ENCODE results near the gene MLH3.

The MLH3 gene

DNA sequence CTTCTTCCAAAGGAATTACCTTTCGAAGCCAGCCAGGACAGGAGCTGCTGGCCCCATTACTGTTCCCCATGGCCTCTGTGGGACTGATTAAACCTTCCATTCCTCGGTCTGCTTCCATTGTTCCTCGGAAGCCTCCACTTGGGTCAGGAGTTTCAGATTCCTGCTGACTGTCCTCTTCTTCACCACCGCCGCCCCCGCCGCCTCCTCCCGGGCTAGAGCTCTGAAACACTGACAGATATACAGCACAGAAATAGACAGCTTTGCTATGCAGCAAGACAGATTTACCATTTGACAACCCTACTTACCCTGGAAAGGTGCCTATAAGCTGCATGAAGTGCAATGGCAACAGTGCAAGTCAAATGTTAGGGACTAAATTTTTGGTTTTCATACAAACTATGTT is 40.0 kb upstream of the MLH3 start:
- H3K4me3 ChIP-seq (ENCODE audit: control insufficient read depth in 1 of 7, extremely low read depth in 1 of 7, insufficient read depth in 4 of 7, low read depth in 2 of 7, low read length in 6 of 7) = no peak overlapping the region
- CTCF ChIA-PET = interaction anchor here (0.8 to 6.9 kb wide), 8 partner anchors 9 to 230 kb away, joined by 3 to 86 read pairs (median 30); no protein-coding TSS in a partner anchor
- H3K27me3 ChIP-seq (replicated peaks in 2 of 5; ENCODE audit: control insufficient read depth in 4 of 5, insufficient read depth in 5 of 5, low read length in 4 of 5) = no peaks in the 10 kb centered on the region
- peak overlapping the region in 1 of 2 experiments; percentile 34 for H3K27ac ChIP-seq (ENCODE audit: insufficient read depth in 1 of 2, low read depth in 1 of 2, low read length in 2 of 2, poor library complexity in 1 of 2, severe bottlenecking in 2 of 2)
- DNase-seq = no peak
- WGBS (ENCODE audit: insufficient coverage) = 100% methylated on average over 4 of the region's 8 CpGs
- no peaks in the 10 kb centered on the region for H3K9me3 ChIP-seq (ENCODE audit: control extremely low read depth in 1 of 5, control insufficient read depth in 4 of 5, insufficient read depth in 2 of 5, low read depth in 1 of 5, low read length in 4 of 5)
- H3K36me3 ChIP-seq (ENCODE audit: control insufficient read depth in 4 of 4, insufficient read depth in 4 of 4, low read length in 3 of 4) = peaks cover 9 to 69% (median 43%) of the 10 kb centered on the region in 4 experiments
- POLR2A ChIA-PET = no interaction called here
- no peaks in the 10 kb centered on the region for H3K4me1 ChIP-seq (ENCODE audit: control extremely low read depth in 1 of 4, control insufficient read depth in 4 of 4, insufficient read depth in 4 of 4, low read length in 3 of 4)

DNA sequence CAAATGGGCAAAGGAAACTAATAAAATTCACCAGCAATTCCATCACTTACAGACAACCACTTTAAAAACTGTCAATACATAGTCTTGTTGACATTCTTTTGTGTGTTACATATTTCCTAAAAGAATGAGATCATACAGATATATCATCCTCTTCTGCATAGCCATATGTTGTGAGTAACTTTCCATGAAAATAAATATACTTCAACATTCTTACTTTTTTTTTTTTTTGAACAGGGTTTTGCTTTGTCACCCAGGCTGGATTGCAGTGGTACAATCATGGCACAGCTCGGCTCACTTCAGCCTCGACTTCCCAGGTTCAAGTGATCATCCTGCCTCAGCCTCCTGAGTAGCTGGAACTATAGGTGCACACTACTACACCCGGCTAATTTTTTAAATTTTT is 39.1 kb upstream of the MLH3 start:
- H3K4me3 ChIP-seq (ENCODE audit: control insufficient read depth in 1 of 7, extremely low read depth in 1 of 7, insufficient read depth in 4 of 7, low read depth in 2 of 7, low read length in 6 of 7) = no peak overlapping the region
- ChIA-PET CTCF (interaction anchor here (0.7 to 6.9 kb wide), 8 partner anchors 10 to 229 kb away, joined by 3 to 86 read pairs (median 30); no protein-coding TSS in a partner anchor), POLR2A (no interaction called here)
- no peak overlapping the region for H3K27ac ChIP-seq (ENCODE audit: insufficient read depth in 1 of 2, low read depth in 1 of 2, low read length in 2 of 2, poor library complexity in 1 of 2, severe bottlenecking in 2 of 2)
- no peak for DNase-seq
- no peaks in the 10 kb centered on the region for H3K9me3 ChIP-seq (ENCODE audit: control extremely low read depth in 1 of 5, control insufficient read depth in 4 of 5, insufficient read depth in 2 of 5, low read depth in 1 of 5, low read length in 4 of 5)
- H3K27me3 ChIP-seq (replicated peaks in 2 of 5; ENCODE audit: control insufficient read depth in 4 of 5, insufficient read depth in 5 of 5, low read length in 4 of 5) = no peaks in the 10 kb centered on the region
- WGBS (ENCODE audit: insufficient coverage) = 100% methylated on average over 3 of the region's 3 CpGs
- peaks cover 9 to 67% (median 40%) of the 10 kb centered on the region in 4 experiments for H3K36me3 ChIP-seq (ENCODE audit: control insufficient read depth in 4 of 4, insufficient read depth in 4 of 4, low read length in 3 of 4)
- no peaks in the 10 kb centered on the region for H3K4me1 ChIP-seq (ENCODE audit: control extremely low read depth in 1 of 4, control insufficient read depth in 4 of 4, insufficient read depth in 4 of 4, low read length in 3 of 4)

DNA sequence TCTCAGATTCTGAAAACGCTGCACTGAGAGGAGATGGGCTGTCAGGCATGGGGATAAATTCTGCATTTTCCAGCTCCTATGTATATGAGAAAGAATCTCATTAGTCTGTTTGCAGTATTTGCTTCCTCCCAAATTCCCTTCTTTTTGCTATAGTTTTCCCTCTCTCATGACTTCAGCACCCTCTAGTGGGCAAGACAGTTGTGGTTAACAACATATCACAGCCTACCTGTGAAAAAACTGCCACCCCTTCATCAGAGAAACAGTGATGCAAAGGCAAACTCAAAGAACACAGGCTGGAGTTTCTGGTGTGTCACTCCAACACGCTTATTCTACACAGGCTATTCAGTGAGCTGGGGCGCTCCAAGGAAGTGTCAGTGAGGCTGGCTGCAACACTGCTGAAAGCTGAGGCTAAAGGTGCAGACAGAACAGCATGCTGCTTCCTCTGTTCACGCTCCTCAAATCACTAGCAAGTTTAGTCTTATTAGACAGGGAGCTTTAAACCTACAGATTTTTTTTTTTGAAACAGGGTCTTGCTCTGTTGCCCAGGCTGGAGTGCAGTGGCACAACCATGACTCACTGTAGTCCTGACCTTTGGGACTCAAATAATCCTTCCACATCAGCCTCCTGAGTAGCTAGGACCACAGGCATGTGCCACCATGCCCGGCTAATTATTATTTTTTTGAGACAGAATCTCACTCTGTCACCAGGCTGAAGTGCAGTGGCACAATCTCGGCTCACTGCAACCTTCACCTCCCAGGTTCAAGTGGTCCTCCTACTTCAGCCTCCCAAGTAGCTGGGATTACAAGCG is 37.5 kb upstream of the MLH3 start:
- H3K27me3 ChIP-seq (replicated peaks in 2 of 5; ENCODE audit: control insufficient read depth in 4 of 5, insufficient read depth in 5 of 5, low read length in 4 of 5) = no peaks in the 10 kb centered on the region
- no peak overlapping the region for H3K4me3 ChIP-seq (ENCODE audit: control insufficient read depth in 1 of 7, extremely low read depth in 1 of 7, insufficient read depth in 4 of 7, low read depth in 2 of 7, low read length in 6 of 7)
- H3K27ac ChIP-seq (ENCODE audit: insufficient read depth in 1 of 2, low read depth in 1 of 2, low read length in 2 of 2, poor library complexity in 1 of 2, severe bottlenecking in 2 of 2) = no peak overlapping the region
- no peaks in the 10 kb centered on the region for H3K9me3 ChIP-seq (ENCODE audit: control extremely low read depth in 1 of 5, control insufficient read depth in 4 of 5, insufficient read depth in 2 of 5, low read depth in 1 of 5, low read length in 4 of 5)
- no peaks in the 10 kb centered on the region for H3K4me1 ChIP-seq (ENCODE audit: control extremely low read depth in 1 of 4, control insufficient read depth in 4 of 4, insufficient read depth in 4 of 4, low read length in 3 of 4)
- H3K36me3 ChIP-seq (ENCODE audit: control insufficient read depth in 4 of 4, insufficient read depth in 4 of 4, low read length in 3 of 4) = peaks cover 16 to 67% (median 40%) of the 10 kb centered on the region in 4 experiments
- ChIA-PET POLR2A (no interaction called here), CTCF (interaction anchor here (0.6 to 6.9 kb wide), 47 partner anchors 8 to 479 kb away, joined by 3 to 86 read pairs (median 5); partner anchors contain the start of genes ACYP1, EIF2B2, PROX2 and RPS6KL1)
- WGBS (ENCODE audit: insufficient coverage) = 90% methylated on average over 6 of the region's 7 CpGs
- peak; percentile 50 to 71 (median 64) for DNase-seq

DNA sequence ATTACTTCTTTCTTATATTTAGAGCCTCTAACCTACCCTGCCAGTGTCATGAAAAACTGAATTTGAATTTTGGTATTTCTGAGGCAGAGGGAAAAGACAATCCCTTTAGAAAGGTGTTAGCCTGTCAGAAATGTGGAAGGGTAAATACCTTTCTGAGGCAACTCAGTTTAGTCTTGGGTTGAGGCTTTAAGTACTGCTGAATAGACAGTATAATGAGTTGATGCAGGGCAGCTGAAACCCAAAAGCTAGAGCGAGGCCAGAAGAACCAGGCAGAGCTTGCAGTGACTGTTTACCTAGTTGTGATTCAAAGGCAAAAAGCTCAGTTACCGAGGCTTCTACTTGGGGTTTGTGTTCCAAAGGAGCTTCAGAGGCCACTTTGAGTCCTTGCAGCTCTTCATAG is 36.9 kb upstream of the MLH3 start:
- Histone ChIP-seq H3K36me3 (ENCODE audit: control insufficient read depth in 4 of 4, insufficient read depth in 4 of 4, low read length in 3 of 4) (peaks cover 16 to 68% (median 41%) of the 10 kb centered on the region in 4 experiments), H3K4me1 (ENCODE audit: control extremely low read depth in 1 of 4, control insufficient read depth in 4 of 4, insufficient read depth in 4 of 4, low read length in 3 of 4) (no peaks in the 10 kb centered on the region), H3K9me3 (ENCODE audit: control extremely low read depth in 1 of 5, control insufficient read depth in 4 of 5, insufficient read depth in 2 of 5, low read depth in 1 of 5, low read length in 4 of 5) (no peaks in the 10 kb centered on the region), H3K4me3 (ENCODE audit: control insufficient read depth in 1 of 7, extremely low read depth in 1 of 7, insufficient read depth in 4 of 7, low read depth in 2 of 7, low read length in 6 of 7) (no peak overlapping the region), H3K27ac (ENCODE audit: insufficient read depth in 1 of 2, low read depth in 1 of 2, low read length in 2 of 2, poor library complexity in 1 of 2, severe bottlenecking in 2 of 2) (no peak overlapping the region), H3K27me3 (replicated peaks in 2 of 5; ENCODE audit: control insufficient read depth in 4 of 5, insufficient read depth in 5 of 5, low read length in 4 of 5) (no peaks in the 10 kb centered on the region)
- 100% methylated on average over 2 of the region's 2 CpGs for WGBS (ENCODE audit: insufficient coverage)
- no peak for DNase-seq
- POLR2A ChIA-PET = no interaction called here
- CTCF ChIA-PET = interaction anchor here (0.6 to 6.9 kb wide), 43 partner anchors 9 to 479 kb away, joined by 3 to 86 read pairs (median 6); partner anchors contain the start of genes ACYP1, EIF2B2, PROX2 and RPS6KL1

DNA sequence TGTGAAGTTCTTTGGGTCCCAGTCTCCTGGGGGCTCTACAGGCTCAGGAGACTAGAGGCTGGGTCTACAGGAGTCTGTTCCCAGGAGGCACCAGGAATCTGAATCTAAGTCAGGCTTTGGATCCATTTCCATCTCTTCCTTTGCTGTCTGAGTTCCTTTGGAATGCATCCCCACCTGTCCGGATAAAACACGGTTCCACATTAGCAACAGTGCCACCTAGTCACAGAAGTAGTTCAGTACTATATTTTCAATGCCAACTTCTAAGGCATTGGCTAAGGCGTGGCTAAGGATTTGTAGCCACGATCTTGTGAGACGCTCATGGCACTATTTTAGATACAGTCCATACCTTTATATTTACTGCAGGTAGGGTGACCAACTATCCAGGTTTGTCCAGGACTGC is 33.2 kb upstream of the MLH3 start:
- Histone ChIP-seq H3K27ac (ENCODE audit: insufficient read depth in 1 of 2, low read depth in 1 of 2, low read length in 2 of 2, poor library complexity in 1 of 2, severe bottlenecking in 2 of 2) (no peak overlapping the region), H3K4me3 (ENCODE audit: control insufficient read depth in 1 of 7, extremely low read depth in 1 of 7, insufficient read depth in 4 of 7, low read depth in 2 of 7, low read length in 6 of 7) (no peak overlapping the region), H3K9me3 (ENCODE audit: control extremely low read depth in 1 of 5, control insufficient read depth in 4 of 5, insufficient read depth in 2 of 5, low read depth in 1 of 5, low read length in 4 of 5) (no peaks in the 10 kb centered on the region), H3K4me1 (ENCODE audit: control extremely low read depth in 1 of 4, control insufficient read depth in 4 of 4, insufficient read depth in 4 of 4, low read length in 3 of 4) (no peaks in the 10 kb centered on the region), H3K27me3 (replicated peaks in 2 of 5; ENCODE audit: control insufficient read depth in 4 of 5, insufficient read depth in 5 of 5, low read length in 4 of 5) (no peaks in the 10 kb centered on the region), H3K36me3 (ENCODE audit: control insufficient read depth in 4 of 4, insufficient read depth in 4 of 4, low read length in 3 of 4) (peaks cover 18 to 63% (median 44%) of the 10 kb centered on the region in 4 experiments)
- POLR2A ChIA-PET = no interaction called here
- no peak for DNase-seq
- WGBS (ENCODE audit: insufficient coverage) = 89% methylated on average over 5 of the region's 5 CpGs
- CTCF ChIA-PET = interaction anchor here (0.7 to 1.1 kb wide), 2 partner anchors 62 to 223 kb away, joined by 3 to 4 read pairs; no protein-coding TSS in a partner anchor

DNA sequence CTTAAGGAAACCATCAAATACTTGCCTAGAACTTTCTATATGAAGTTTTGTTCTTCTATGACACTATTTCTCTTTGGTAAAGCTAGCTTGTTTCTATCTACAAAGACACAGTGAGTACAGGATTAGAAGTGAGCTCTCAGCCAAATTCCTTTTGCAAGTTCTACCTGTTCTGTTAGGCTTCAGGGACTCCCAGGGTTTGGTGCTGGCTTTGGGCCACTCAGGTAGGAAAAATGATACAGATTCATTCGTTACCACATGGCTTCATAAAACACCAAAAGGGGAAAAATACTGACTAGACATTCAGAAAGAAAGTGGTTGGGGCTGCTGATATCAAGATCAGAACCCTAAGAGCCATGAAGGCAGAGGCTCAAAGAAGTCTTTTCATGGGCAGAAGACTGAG is 32.0 kb upstream of the MLH3 start:
- ChIA-PET POLR2A (no interaction called here), CTCF (interaction anchor here (1.0 to 1.7 kb wide), 4 partner anchors 22 to 175 kb away, joined by 3 to 5 read pairs (median 3); no protein-coding TSS in a partner anchor)
- no peaks in the 10 kb centered on the region for H3K27me3 ChIP-seq (replicated peaks in 2 of 5; ENCODE audit: control insufficient read depth in 4 of 5, insufficient read depth in 5 of 5, low read length in 4 of 5)
- no peaks in the 10 kb centered on the region for H3K9me3 ChIP-seq (ENCODE audit: control extremely low read depth in 1 of 5, control insufficient read depth in 4 of 5, insufficient read depth in 2 of 5, low read depth in 1 of 5, low read length in 4 of 5)
- no peak for DNase-seq
- no peaks in the 10 kb centered on the region for H3K4me1 ChIP-seq (ENCODE audit: control extremely low read depth in 1 of 4, control insufficient read depth in 4 of 4, insufficient read depth in 4 of 4, low read length in 3 of 4)
- no peak overlapping the region for H3K4me3 ChIP-seq (ENCODE audit: control insufficient read depth in 1 of 7, extremely low read depth in 1 of 7, insufficient read depth in 4 of 7, low read depth in 2 of 7, low read length in 6 of 7)
- peaks cover 17 to 61% (median 41%) of the 10 kb centered on the region in 4 experiments for H3K36me3 ChIP-seq (ENCODE audit: control insufficient read depth in 4 of 4, insufficient read depth in 4 of 4, low read length in 3 of 4)
- WGBS (ENCODE audit: insufficient coverage) = 91% methylated on average over 1 of the region's 1 CpG
- H3K27ac ChIP-seq (ENCODE audit: insufficient read depth in 1 of 2, low read depth in 1 of 2, low read length in 2 of 2, poor library complexity in 1 of 2, severe bottlenecking in 2 of 2) = no peak overlapping the region

DNA sequence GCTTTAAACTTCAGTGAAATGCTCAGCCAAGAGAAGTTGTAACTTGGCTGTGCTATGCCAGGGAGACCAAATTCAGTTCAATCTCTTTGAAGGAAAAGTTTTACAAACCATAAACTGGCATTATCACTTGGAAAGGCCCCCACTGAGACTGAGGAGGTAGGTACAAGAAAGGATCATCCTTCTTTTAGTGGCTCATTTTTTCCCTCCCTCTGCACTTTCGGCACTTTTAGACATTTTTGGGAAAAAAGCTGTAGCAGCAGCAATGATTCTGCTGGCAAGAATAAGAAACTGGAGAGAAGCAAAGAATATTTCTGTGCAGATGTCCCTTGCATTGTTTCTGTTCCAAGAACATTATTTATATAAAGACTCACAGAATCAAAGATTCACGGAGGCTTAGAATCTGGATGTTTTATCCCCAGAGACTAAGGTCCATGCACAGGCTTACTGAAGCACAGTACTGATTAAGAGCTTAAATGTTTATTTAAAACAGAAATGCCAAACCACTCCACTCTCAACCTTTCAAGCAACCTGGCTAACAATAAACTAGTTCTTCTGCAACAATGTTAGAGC is 30.5 kb upstream of the MLH3 start:
- no CpG with 5 or more reads among the region's 2 CpGs for WGBS (ENCODE audit: insufficient coverage)
- no peak overlapping the region for H3K4me3 ChIP-seq (ENCODE audit: control insufficient read depth in 1 of 7, extremely low read depth in 1 of 7, insufficient read depth in 4 of 7, low read depth in 2 of 7, low read length in 6 of 7)
- CTCF ChIA-PET = interaction anchor here (1.0 kb wide), 1 partner anchor 44 kb away, joined by 3 read pairs; no protein-coding TSS in a partner anchor
- H3K27me3 ChIP-seq (replicated peaks in 2 of 5; ENCODE audit: control insufficient read depth in 4 of 5, insufficient read depth in 5 of 5, low read length in 4 of 5) = no peaks in the 10 kb centered on the region
- no peak for DNase-seq
- H3K36me3 ChIP-seq (ENCODE audit: control insufficient read depth in 4 of 4, insufficient read depth in 4 of 4, low read length in 3 of 4) = peaks cover 15 to 46% (median 29%) of the 10 kb centered on the region in 4 experiments
- POLR2A ChIA-PET = no interaction called here
- H3K27ac ChIP-seq (ENCODE audit: insufficient read depth in 1 of 2, low read depth in 1 of 2, low read length in 2 of 2, poor library complexity in 1 of 2, severe bottlenecking in 2 of 2) = no peak overlapping the region
- no peaks in the 10 kb centered on the region for H3K9me3 ChIP-seq (ENCODE audit: control extremely low read depth in 1 of 5, control insufficient read depth in 4 of 5, insufficient read depth in 2 of 5, low read depth in 1 of 5, low read length in 4 of 5)
- peaks cover 0 to 5% (median 2%) of the 10 kb centered on the region in 4 experiments for H3K4me1 ChIP-seq (ENCODE audit: control extremely low read depth in 1 of 4, control insufficient read depth in 4 of 4, insufficient read depth in 4 of 4, low read length in 3 of 4)

Measured in common myeloid progenitor, CD34-positive (primary cell).